Sciatic nerve (tissue), 2 donors: ENCODE results near the gene PRKN. TPM values are rescaled to one million over a fixed set of nuclear protein-coding genes. Genes with fewer than 3 reads are reported as not detected.
A peak's percentile ranks its signal among the peaks of the same experiment; 100 is the strongest.

Source experiments
- ATAC-seq: fragments of 200-7000 bp; cut with Tn5 transposase; one replicate; pipeline ENCODE4 v1.9.1; 2020; ENCODE audit warnings: mild to moderate bottlenecking, moderate library complexity
- DNase-seq: peaks from one replicate; pipeline ENCODE4 v3.0.0-alpha.2; 2020; ENCODE audit warnings: low spot score
- intact Hi-C: fragments of 100-400 bp; cut with DNase I; formaldehyde crosslinking; loops from one replicate; pipeline ENCODE4 v1.14.2; 2022
- total RNA-seq: library from RNA; stranded (reverse); fragmentation: NEBNext Ultra II Directional; extraction: Animal tissue kit (Norgen Biotek cat#: 25700); gene quantifications from one replicate; pipeline ENCODE4 v1.2.1, GENCODE V29; 2021
- donor health status: DM: no; HTN: no; CAD: no.
- donor health status: DM: no; HTN: no; CAD: no.

PRKN gene
- total RNA-seq, 1 donor from 2014 or later = 15.9 TPM

- no peak for ATAC-seq
- intact Hi-C loops = no loop called here
- DNase-seq = no peak
Measured at GRCh38 chr6:161438430-161439030, 1289.0 kb downstream of the PRKN start.

GRCh38 chr6:161437851-161438250 is 1289.7 kb downstream of the PRKN start:
- no peak for DNase-seq
- intact Hi-C loops = no loop called here
- no peak for ATAC-seq

GRCh38 chr6:161436106-161436876 is 1291.3 kb downstream of the PRKN start:
- intact Hi-C loops = no loop called here
- DNase-seq (no peak), ATAC-seq (no peak)

- DNase-seq (no peak), ATAC-seq (no peak)
- intact Hi-C loops = no loop called here
Measured at GRCh38 chr6:161435748-161436070, 1291.9 kb downstream of the PRKN start.

- ATAC-seq (peak; percentile 77), DNase-seq (no peak)
- intact Hi-C loops = no loop called here
Measured at GRCh38 chr6:161434921-161435747, 1292.4 kb downstream of the PRKN start.

GRCh38 chr6:161434350-161434749 is 1293.2 kb downstream of the PRKN start:
- DNase-seq (no peak), ATAC-seq (peak; percentile 70)
- intact Hi-C loops = no loop called here

- DNase-seq (no peak), ATAC-seq (no peak)
- intact Hi-C loops = no loop called here
Measured at GRCh38 chr6:161432546-161432945, 1295.0 kb downstream of the PRKN start.

- intact Hi-C loops = no loop called here
- ATAC-seq = no peak
- no peak for DNase-seq
Measured at GRCh38 chr6:161429921-161430490, 1297.6 kb downstream of the PRKN start.

GRCh38 chr6:161424421-161424820 is 1303.1 kb downstream of the PRKN start:
- ATAC-seq = no peak

GRCh38 chr6:161422710-161423680 is 1304.6 kb downstream of the PRKN start:
- intact Hi-C loops = no loop called here
- DNase-seq = no peak
- no peak for ATAC-seq

More at GRCh38 chr6:161424421-161424820, 1303.1 kb downstream of the PRKN start:
- no peak for DNase-seq
- intact Hi-C loops = no loop called here

GRCh38 chr6:161418463-161418945 is 1309.1 kb downstream of the PRKN start:
- intact Hi-C loops = loop anchor here (5.0 kb wide), 1 partner anchor 1219 kb away; no protein-coding TSS in a partner anchor
- no peak for DNase-seq

GRCh38 chr6:161417717-161418462 is 1309.7 kb downstream of the PRKN start:
- DNase-seq (no peak), ATAC-seq (peak; percentile 88)
- intact Hi-C loops = loop anchor here (5.0 kb wide), 1 partner anchor 1219 kb away; no protein-coding TSS in a partner anchor

More at GRCh38 chr6:161418463-161418945, 1309.1 kb downstream of the PRKN start:
- peak; percentile 89 for ATAC-seq

- intact Hi-C loops = loop anchor here (5.0 kb wide), 1 partner anchor 1222 kb away; no protein-coding TSS in a partner anchor
- no peak for ATAC-seq
- no peak for DNase-seq
Measured at GRCh38 chr6:161415302-161415855, 1312.2 kb downstream of the PRKN start.

GRCh38 chr6:161414707-161415106 is 1312.9 kb downstream of the PRKN start:
- intact Hi-C loops = loop anchor here (5.0 kb wide), 1 partner anchor 1223 kb away; no protein-coding TSS in a partner anchor
- no peak for DNase-seq
- ATAC-seq = no peak

- intact Hi-C loops = no loop called here
Measured at GRCh38 chr6:161414180-161414579, 1313.4 kb downstream of the PRKN start.

GRCh38 chr6:161413355-161413771 is 1314.2 kb downstream of the PRKN start:
- DNase-seq (no peak), ATAC-seq (no peak)
- intact Hi-C loops = no loop called here

More at GRCh38 chr6:161414180-161414579, 1313.4 kb downstream of the PRKN start:
- ATAC-seq = no peak
- no peak for DNase-seq

GRCh38 chr6:161412795-161413194 is 1314.8 kb downstream of the PRKN start:
- DNase-seq (no peak), ATAC-seq (no peak)
- intact Hi-C loops = no loop called here
